Parathyroid adenoma (tissue), 2 donors: ENCODE results near the gene VGF.
A peak's percentile ranks its signal among the peaks of the same experiment; 100 is the strongest.

Source experiments
- H2AFZ ChIP-seq: fragments of 300-600 bp; sonication (generic); one replicate; pipeline ENCODE4 v1.7.0; 2017; ENCODE audit warnings: antibody characterized with exemption, mild to moderate bottlenecking
- H3K27ac ChIP-seq: fragments of 300-600 bp; sonication (generic); one replicate; pipeline ENCODE4 v1.7.0; 2017
- H3K27me3 ChIP-seq: fragments of 300-600 bp; sonication (generic); one replicate; pipeline ENCODE4 v1.7.0; 2017; ENCODE audit warnings: low read length; ENCODE audit not compliant: control insufficient read depth, insufficient read depth
- H3K36me3 ChIP-seq: fragments of 300-600 bp; sonication (generic); one replicate; pipeline ENCODE4 v1.7.0; 2017; ENCODE audit warnings: low read length; ENCODE audit not compliant: control insufficient read depth, insufficient read depth
- H3K4me1 ChIP-seq: fragments of 300-600 bp; sonication (generic); one replicate; pipeline ENCODE4 v1.7.0; 2017; ENCODE audit warnings: control low read depth
- H3K4me2 ChIP-seq: fragments of 300-600 bp; sonication (generic); one replicate; pipeline ENCODE4 v1.7.0; 2017; ENCODE audit warnings: low read length
- H3K4me3 ChIP-seq: fragments of 300-600 bp; sonication (generic); one replicate; pipeline ENCODE4 v1.7.0; 2017; ENCODE audit warnings: low read depth, low read length
- H3K79me2 ChIP-seq: fragments of 300-600 bp; sonication (generic); one replicate; pipeline ENCODE4 v1.7.0; 2017; ENCODE audit warnings: control low read depth
- H3K9ac ChIP-seq: fragments of 300-600 bp; sonication (generic); one replicate; pipeline ENCODE4 v1.7.0; 2017; ENCODE audit warnings: mild to moderate bottlenecking
- H3K9me3 ChIP-seq: fragments of 300-600 bp; sonication (generic); one replicate; pipeline ENCODE4 v1.7.0; 2017; ENCODE audit warnings: low read length; ENCODE audit not compliant: control insufficient read depth
- CTCF ChIP-seq: fragments of 300-600 bp; sonication (generic); IDR thresholded peaks from one replicate; pipeline ENCODE4 v1.7.0; 2017; ENCODE audit warnings: antibody characterized with exemption, mild to moderate bottlenecking
- donor health status: primary hyperparathyroidism.

VGF gene

GRCh38 chr7:101153969-101154692 lies 11.2 kb downstream of the VGF start, which contains the start of gene AP1S1:
Gene AP1S1, plus strand, starts transcription at chr7:101154476. Its CDS starts 39 bp downstream, at chr7:101154515.
- H2AFZ ChIP-seq, result peak within 1 kb of the TSS; percentile 84
- peak within 1 kb of the TSS; percentile 89 for H3K4me2 ChIP-seq
- peaks cover 9% of the 10 kb centered on the region for H3K4me1 ChIP-seq
- no peaks in the 10 kb centered on the region for H3K36me3 ChIP-seq
- peak within 1 kb of the TSS; percentile 76 for H3K9ac ChIP-seq
- peak within 1 kb of the TSS; percentile 67 for H3K4me3 ChIP-seq
- no peaks in the 10 kb centered on the region for H3K9me3 ChIP-seq
- no peaks in the 10 kb centered on the region for H3K27me3 ChIP-seq
- H3K79me2 ChIP-seq, result no peaks in the 10 kb centered on the region
- TF ChIP-seq CTCF, result no peak
- H3K27ac ChIP-seq, result no peak within 1 kb of the TSS

DNA sequence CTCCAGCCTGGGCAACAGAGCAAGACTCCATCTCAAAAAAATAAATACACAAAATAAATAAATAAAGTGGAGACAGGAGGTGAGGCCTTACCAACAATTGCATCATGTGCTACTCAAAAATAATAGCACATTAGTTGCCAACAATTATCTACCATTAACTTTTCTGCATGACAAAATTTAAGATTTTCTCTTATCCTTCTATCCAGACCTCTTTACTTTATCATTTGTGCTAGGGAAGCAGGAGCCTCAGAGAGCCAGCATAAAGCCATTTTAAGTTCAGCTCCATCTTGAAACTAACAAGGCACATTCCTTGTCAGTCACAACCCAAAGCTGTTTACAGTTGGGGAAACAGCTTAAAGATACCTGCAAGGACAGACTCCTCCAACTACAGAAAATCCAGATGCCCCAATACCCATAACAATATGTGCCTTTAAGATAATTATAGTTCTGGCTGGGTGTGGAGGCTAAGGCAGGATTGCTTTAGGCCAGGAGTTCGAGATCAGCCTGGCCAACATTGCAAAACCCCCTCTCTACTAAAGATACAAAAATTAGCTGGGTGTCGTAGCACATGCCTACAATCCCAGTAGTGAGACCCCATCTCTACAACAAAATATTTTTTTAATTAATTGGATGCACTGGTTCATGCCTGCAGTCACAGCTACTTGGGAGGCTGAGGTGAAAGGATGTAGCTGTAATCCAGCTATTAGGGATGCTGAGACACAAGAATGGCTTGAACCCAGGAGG lies 13.3 kb downstream of the VGF start:
- Histone ChIP-seq H2AFZ (no peak overlapping the region), H3K36me3 (no peaks in the 10 kb centered on the region), H3K27ac (no peak overlapping the region), H3K79me2 (no peaks in the 10 kb centered on the region), H3K27me3 (no peaks in the 10 kb centered on the region), H3K9me3 (no peaks in the 10 kb centered on the region), H3K4me3 (no peak overlapping the region), H3K4me2 (no peak overlapping the region), H3K9ac (no peak overlapping the region), H3K4me1 (peaks cover 9% of the 10 kb centered on the region)
- no peak for TF ChIP-seq CTCF

DNA sequence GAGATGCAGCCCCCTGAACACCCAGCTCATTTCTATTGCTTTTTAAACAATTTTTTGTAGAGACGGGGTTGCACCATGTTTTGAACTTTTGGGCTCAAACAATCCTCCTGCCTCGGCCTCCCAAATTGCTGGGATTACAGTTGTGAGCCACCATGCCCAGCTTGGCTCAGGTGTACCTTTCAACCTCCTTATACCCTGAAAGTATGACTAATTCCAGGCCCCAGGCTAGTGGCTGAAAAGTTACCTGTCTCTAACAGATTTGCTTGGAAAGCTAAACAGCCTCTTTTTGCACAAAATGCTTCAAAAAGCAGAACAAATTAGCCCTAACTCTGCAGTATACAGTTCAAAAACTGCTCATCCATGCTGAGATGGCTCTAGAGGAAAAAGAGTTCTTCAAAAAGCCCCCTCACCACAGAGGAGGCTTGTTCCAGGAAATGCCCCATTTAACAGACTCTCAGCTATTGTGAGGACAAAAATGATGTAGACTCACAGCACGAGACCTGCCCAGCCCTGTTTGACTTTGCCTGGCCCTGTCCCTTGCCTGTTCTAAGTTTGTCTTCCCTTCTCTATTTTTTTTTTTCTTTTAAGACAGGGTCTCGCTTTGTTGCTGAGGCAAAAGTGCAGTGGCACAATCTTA lies 24.5 kb downstream of the VGF start:
- Histone ChIP-seq H3K36me3 (no peaks in the 10 kb centered on the region), H3K4me3 (no peak overlapping the region), H3K4me2 (no peak overlapping the region), H3K27me3 (no peaks in the 10 kb centered on the region), H3K4me1 (no peaks in the 10 kb centered on the region), H3K9ac (no peak overlapping the region), H3K9me3 (no peaks in the 10 kb centered on the region), H2AFZ (no peak overlapping the region), H3K79me2 (no peaks in the 10 kb centered on the region), H3K27ac (no peak overlapping the region)
- TF ChIP-seq CTCF, result no peak

- Histone ChIP-seq H3K27ac (no peak overlapping the region), H2AFZ (no peak overlapping the region), H3K36me3 (no peaks in the 10 kb centered on the region), H3K4me1 (no peaks in the 10 kb centered on the region), H3K4me2 (no peak overlapping the region), H3K79me2 (no peaks in the 10 kb centered on the region), H3K9me3 (no peaks in the 10 kb centered on the region), H3K4me3 (no peak overlapping the region), H3K9ac (no peak overlapping the region), H3K27me3 (no peaks in the 10 kb centered on the region)
- no peak for TF ChIP-seq CTCF
Observed at GRCh38 chr7:101140339-101140699, 25.1 kb downstream of the VGF start.
